ENCODE data around the gene IREB2.

DNA sequence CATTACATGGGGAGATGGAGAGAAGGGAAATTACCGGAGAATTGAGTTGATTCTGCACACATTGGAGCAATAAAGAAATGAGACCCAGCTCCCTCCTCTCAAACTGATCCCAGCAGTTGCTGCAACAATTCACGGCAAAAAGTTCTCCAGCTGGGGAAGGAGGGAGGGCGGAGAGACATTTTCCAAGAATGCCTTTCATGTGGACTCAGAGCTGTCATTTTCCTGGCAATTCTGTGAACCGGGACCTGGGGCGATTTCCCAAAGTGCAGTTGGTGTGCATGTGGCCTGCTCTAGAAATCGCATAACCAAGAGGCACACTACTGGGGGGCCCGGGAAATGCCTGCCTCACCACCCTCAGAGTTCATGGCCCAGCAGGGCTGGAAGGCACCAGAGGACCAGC lies 48.7 kb upstream of the IREB2 start:
- TF ChIP-seq, protein P1, sequence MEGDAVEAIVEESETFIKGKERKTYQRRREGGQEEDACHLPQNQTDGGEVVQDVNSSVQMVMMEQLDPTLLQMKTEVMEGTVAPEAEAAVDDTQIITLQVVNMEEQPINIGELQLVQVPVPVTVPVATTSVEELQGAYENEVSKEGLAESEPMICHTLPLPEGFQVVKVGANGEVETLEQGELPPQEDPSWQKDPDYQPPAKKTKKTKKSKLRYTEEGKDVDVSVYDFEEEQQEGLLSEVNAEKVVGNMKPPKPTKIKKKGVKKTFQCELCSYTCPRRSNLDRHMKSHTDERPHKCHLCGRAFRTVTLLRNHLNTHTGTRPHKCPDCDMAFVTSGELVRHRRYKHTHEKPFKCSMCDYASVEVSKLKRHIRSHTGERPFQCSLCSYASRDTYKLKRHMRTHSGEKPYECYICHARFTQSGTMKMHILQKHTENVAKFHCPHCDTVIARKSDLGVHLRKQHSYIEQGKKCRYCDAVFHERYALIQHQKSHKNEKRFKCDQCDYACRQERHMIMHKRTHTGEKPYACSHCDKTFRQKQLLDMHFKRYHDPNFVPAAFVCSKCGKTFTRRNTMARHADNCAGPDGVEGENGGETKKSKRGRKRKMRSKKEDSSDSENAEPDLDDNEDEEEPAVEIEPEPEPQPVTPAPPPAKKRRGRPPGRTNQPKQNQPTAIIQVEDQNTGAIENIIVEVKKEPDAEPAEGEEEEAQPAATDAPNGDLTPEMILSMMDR (IDR thresholded peaks at IDR 0.05): no peak
- TF ChIP-seq POLR2A (IDR thresholded peaks at IDR 0.05): no peak
